ENCODE measurements around the gene SH3D19. TPM values are rescaled to one million over a fixed set of nuclear protein-coding genes. Genes with fewer than 3 reads are reported as not detected.

The SH3D19 gene
- total RNA-seq, 1 experiment from 2014 or later, result 29.7 TPM

DNA sequence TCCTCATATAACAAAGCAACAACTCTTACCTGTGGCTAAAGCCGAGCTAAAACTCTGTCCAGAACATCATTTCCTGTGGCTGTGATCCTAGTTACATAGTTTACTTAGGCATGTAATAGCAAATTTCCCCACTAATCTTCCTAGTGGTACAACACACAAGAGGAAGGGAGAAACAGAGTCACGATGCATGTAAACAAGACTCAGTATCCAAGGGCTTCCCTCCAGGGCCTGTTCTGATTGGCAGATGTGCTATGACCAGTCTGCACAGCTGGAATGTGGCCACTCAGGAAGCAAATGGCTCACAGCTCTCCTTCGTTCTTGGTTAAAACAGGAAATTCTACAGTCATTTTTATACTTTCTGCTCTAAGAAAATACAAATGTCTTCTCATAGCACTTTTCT, 97.7 kb downstream of the SH3D19 start:
- Histone ChIP-seq H3K18ac (ENCODE audit: insufficient read length, low read depth, low read length) (no peak overlapping the region), H3K4me1 (ENCODE audit: insufficient read depth, low read length) (no peaks in the 10 kb centered on the region), H3K4ac (ENCODE audit: low read depth, low read length) (no peak overlapping the region), H2BK5ac (ENCODE audit: insufficient read length, low read length) (no peak overlapping the region), H3K27me3 (ENCODE audit: insufficient read depth, low read length) (no peaks in the 10 kb centered on the region), H3K27ac (ENCODE audit: insufficient read length, low read depth, low read length) (no peak overlapping the region), H3K9ac (ENCODE audit: extremely low read depth, insufficient read length, low read length) (no peak overlapping the region), H4K91ac (ENCODE audit: insufficient read length, low read depth, low read length) (no peak overlapping the region), H3K56ac (ENCODE audit: insufficient read length, low read depth, low read length) (no peak overlapping the region), H3K14ac (ENCODE audit: insufficient read depth, low read length) (no peak overlapping the region), H2BK12ac (ENCODE audit: insufficient read length, low read depth, low read length) (no peak overlapping the region), H4K5ac (ENCODE audit: insufficient read length, low read depth, low read length) (no peak overlapping the region), H2BK15ac (ENCODE audit: low read depth, low read length) (no peak overlapping the region), H3K4me2 (ENCODE audit: insufficient read depth, insufficient read length, low read length) (no peak overlapping the region), H3K23me2 (ENCODE audit: insufficient read length, low read depth, low read length, poor library complexity, severe bottlenecking) (no peaks in the 10 kb centered on the region), H4K20me1 (ENCODE audit: control insufficient read depth, insufficient read depth, insufficient read length) (no peaks in the 10 kb centered on the region), H2AK5ac (ENCODE audit: insufficient read length, low read length) (no peak overlapping the region), H4K8ac (replicated peaks; ENCODE audit: insufficient read length, low read depth, low read length) (no peak overlapping the region), H3K23ac (ENCODE audit: insufficient read length, low read depth, low read length) (no peak overlapping the region), H2AFZ (ENCODE audit: low read length) (no peak overlapping the region), H2BK20ac (ENCODE audit: low read depth, low read length, poor library complexity, severe bottlenecking) (no peak overlapping the region), H3T11ph (ENCODE audit: low read length) (no peak overlapping the region), H3K79me2 (ENCODE audit: insufficient read depth, low read length) (no peaks in the 10 kb centered on the region), H3K79me1 (ENCODE audit: insufficient read depth, low read depth, low read length, poor library complexity, severe bottlenecking) (no peaks in the 10 kb centered on the region), H3K9me3 (ENCODE audit: control insufficient read depth, low read depth, low read length) (no peaks in the 10 kb centered on the region), H2BK120ac (ENCODE audit: low read depth, low read length, poor library complexity, severe bottlenecking) (no peak overlapping the region)
- H3K36me3 Mint-ChIP-seq (ENCODE audit: insufficient read depth in 1 of 3, low read depth in 3 of 3), result peaks cover 4 to 13% (median 7%) of the 10 kb centered on the region in 3 experiments; a peak in 6 of 7 replicates
- H3K27ac Mint-ChIP-seq, result no peak overlapping the region
- H3K27me3 Mint-ChIP-seq (ENCODE audit: low read depth), result no peaks in the 10 kb centered on the region
- no peaks in the 10 kb centered on the region; a peak in 1 of 5 replicates for H3K9me3 Mint-ChIP-seq
- no peak for DNase-seq
- WGBS (ENCODE audit: extremely low coverage, insufficient read length, low lambda C conversion rate), result no CpG with 5 or more reads among the region's 3 CpGs
- TF ChIP-seq CTCF (conservative IDR thresholded peaks at IDR 0.05), result no peak
- H3K4me3 Mint-ChIP-seq, result no peak overlapping the region
- H3K4me1 Mint-ChIP-seq, result peaks cover 8% of the 10 kb centered on the region in 2 experiments

Measured in H9 (cell line).